ENCODE data around the gene FTL.
A peak's percentile ranks its signal among the peaks of the same experiment; 100 is the strongest.

- TF ChIP-seq EZH2 (IDR thresholded peaks at IDR 0.05; ENCODE audit: borderline replicate concordance) (no peak), CTCF (IDR thresholded peaks at IDR 0.05; ENCODE audit: poor library complexity) (peak; percentile 58), EZH2phosphoT487 (IDR thresholded peaks at IDR 0.05; ENCODE audit: low read depth, severe bottlenecking, unreplicated experiment) (no peak)
These were observed 34.6 kb downstream of the FTL start for GRCh38 chr19:48999481-49000325.
